Measurements from ENCODE around the gene XXYLT1. TPM values are rescaled to one million over a fixed set of nuclear protein-coding genes. Genes with fewer than 3 reads are reported as not detected.

XXYLT1 gene
- total RNA-seq, 1 experiment from 2014 or later = 29.2 TPM

DNA sequence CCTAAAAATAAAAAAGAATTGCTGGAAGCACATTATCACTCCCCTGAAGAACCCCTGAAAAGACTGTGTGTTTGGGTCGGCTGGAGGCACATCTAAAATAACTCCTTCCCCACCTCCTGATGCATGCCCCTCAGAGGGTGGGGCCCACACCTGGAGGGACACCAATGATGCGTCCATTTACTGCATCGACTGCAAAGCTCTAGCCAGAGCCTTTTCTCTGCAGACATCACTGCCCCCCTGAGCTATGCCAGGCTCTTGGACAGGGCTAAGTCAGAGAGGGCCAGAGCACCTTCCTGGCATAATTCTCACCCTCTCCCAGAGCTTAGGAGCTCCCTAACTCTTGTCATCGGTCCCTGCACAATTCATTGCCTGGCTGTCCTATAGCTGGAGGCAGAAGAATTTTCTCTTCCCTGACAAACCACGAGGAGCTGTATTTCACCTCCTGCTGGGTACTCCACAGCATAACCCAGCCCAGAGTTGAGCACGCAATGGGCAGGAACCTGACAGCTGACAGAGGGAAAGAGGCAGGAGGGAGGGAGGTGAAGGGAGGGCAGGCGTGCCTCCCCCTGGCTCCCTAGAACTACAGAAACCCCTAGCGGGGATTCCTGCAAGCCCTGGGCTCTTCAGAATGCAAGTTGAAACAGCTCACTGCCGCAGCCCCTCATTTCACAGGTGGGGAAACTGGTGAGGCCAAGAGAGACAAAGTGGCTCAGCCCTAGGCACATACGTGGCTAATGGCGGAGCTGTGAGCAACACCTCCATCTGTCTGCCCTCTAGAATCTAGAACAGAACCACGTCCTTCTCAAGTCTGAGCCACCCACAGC lies 46.6 kb downstream of the XXYLT1 start:
- peaks cover 5% of the 10 kb centered on the region for H3K36me3 Mint-ChIP-seq (ENCODE audit: insufficient read depth, unreplicated experiment)
- no peak overlapping the region for H3K27ac Mint-ChIP-seq (ENCODE audit: unreplicated experiment)
- intact Hi-C loops (cut with micrococcal nuclease; ENCODE audit: unreplicated experiment) = no loop called here
- TF ChIP-seq CTCF (IDR thresholded peaks at IDR 0.05; ENCODE audit: unreplicated experiment) = no peak
- H3K9me3 Mint-ChIP-seq (ENCODE audit: low read depth, unreplicated experiment) = peaks cover under 1% of the 10 kb centered on the region
- BruUV-seq (replicated peaks) = no TSS peak
- H3K4me1 Mint-ChIP-seq (ENCODE audit: low read depth, unreplicated experiment) = peaks cover 12% of the 10 kb centered on the region
- no peak overlapping the region for H3K4me3 Mint-ChIP-seq (ENCODE audit: low read depth, unreplicated experiment)
- DNase-seq = no peak
- CTCF ChIA-PET = interaction anchor here (0.6 to 1.1 kb wide), 3 partner anchors 46 to 542 kb away, joined by 3 to 4 read pairs (median 3); no protein-coding TSS in a partner anchor
- no peaks in the 10 kb centered on the region for H3K27me3 Mint-ChIP-seq (ENCODE audit: unreplicated experiment)

DNA sequence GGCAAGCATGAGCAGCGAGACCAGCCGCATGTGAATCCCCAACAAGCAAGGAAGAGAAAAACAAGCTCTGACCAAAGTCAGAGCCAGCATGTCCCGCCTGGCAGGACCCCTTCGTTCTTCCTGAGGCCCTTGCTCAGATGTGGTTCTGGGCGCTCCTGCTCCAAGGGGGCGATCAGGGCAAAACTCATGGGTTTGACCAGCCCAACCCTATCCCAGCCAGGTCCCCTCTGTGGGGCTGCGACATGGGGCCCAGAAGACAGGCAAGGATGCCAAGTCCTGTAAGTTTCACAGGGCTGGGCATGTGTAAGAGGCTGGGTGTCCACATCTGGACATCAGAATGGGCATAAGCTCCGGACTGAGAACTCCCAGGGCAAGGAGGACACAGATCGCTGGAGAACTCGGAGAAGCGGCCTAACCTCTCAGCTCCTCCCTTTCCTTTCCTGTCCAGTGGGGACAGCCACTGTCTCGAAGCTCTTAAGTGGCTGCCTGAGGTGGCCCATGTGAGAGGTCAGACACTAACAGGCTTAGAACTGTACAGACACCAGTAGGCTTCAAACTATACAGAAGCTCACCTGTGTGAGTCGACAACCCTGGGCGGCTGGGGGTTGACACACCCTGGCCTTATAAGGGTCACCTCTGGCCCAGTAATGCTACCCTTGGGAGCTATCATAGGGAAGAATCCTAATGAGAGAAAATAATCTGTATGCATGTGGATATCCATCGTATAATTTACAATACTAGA lies 48.9 kb downstream of the XXYLT1 start:
- Mint-ChIP-seq H3K4me1 (ENCODE audit: low read depth, unreplicated experiment) (no peaks in the 10 kb centered on the region), H3K36me3 (ENCODE audit: insufficient read depth, unreplicated experiment) (peaks cover 3% of the 10 kb centered on the region), H3K4me3 (ENCODE audit: low read depth, unreplicated experiment) (no peak overlapping the region), H3K27ac (ENCODE audit: unreplicated experiment) (no peak overlapping the region), H3K9me3 (ENCODE audit: low read depth, unreplicated experiment) (no peaks in the 10 kb centered on the region), H3K27me3 (ENCODE audit: unreplicated experiment) (no peaks in the 10 kb centered on the region)
- TF ChIP-seq CTCF (IDR thresholded peaks at IDR 0.05; ENCODE audit: unreplicated experiment) = no peak
- CTCF ChIA-PET = interaction anchor here (0.6 to 2.6 kb wide), 2 partner anchors 11 to 192 kb away, joined by 4 to 9 read pairs; no protein-coding TSS in a partner anchor
- DNase-seq = no peak
- no TSS peak for BruUV-seq (replicated peaks)
- intact Hi-C loops (cut with micrococcal nuclease; ENCODE audit: unreplicated experiment) = no loop called here

- TF ChIP-seq CTCF (IDR thresholded peaks at IDR 0.05; ENCODE audit: unreplicated experiment) = no peak
- Mint-ChIP-seq H3K36me3 (ENCODE audit: insufficient read depth, unreplicated experiment) (no peaks in the 10 kb centered on the region), H3K27me3 (ENCODE audit: unreplicated experiment) (no peaks in the 10 kb centered on the region), H3K27ac (ENCODE audit: unreplicated experiment) (no peak overlapping the region), H3K9me3 (ENCODE audit: low read depth, unreplicated experiment) (no peaks in the 10 kb centered on the region), H3K4me3 (ENCODE audit: low read depth, unreplicated experiment) (no peak overlapping the region), H3K4me1 (ENCODE audit: low read depth, unreplicated experiment) (no peaks in the 10 kb centered on the region)
- BruUV-seq (replicated peaks) = no TSS peak
- CTCF ChIA-PET = interaction anchor here (0.6 to 2.6 kb wide), 2 partner anchors 11 to 192 kb away, joined by 4 to 9 read pairs; no protein-coding TSS in a partner anchor
- no peak for DNase-seq
- intact Hi-C loops (cut with micrococcal nuclease; ENCODE audit: unreplicated experiment) = no loop called here
These were observed 49.7 kb downstream of the XXYLT1 start for GRCh38 chr3:195221015-195221853.
